ENCODE measurements around the gene ZNF618.

DNA sequence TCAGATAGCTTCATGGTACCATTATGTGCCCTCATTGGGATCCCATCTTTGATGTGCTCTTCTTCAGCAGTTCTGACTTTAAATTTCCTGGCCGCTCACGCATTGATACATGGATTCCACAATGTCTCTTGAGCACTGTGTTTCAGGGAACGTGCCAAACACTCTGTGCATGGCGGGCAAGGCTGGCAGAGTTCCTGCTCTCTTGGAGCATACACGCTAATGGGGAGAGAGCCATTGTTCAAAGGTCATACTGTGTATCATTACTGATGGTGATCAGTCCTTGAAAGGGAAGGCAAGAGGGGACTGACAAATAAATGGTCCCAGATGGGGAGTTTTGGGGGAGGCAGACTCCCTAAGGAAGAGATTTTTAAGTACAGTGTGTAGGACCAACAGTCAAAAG is 149.7 kb downstream of the ZNF618 start:
- TF ChIP-seq, protein P1, sequence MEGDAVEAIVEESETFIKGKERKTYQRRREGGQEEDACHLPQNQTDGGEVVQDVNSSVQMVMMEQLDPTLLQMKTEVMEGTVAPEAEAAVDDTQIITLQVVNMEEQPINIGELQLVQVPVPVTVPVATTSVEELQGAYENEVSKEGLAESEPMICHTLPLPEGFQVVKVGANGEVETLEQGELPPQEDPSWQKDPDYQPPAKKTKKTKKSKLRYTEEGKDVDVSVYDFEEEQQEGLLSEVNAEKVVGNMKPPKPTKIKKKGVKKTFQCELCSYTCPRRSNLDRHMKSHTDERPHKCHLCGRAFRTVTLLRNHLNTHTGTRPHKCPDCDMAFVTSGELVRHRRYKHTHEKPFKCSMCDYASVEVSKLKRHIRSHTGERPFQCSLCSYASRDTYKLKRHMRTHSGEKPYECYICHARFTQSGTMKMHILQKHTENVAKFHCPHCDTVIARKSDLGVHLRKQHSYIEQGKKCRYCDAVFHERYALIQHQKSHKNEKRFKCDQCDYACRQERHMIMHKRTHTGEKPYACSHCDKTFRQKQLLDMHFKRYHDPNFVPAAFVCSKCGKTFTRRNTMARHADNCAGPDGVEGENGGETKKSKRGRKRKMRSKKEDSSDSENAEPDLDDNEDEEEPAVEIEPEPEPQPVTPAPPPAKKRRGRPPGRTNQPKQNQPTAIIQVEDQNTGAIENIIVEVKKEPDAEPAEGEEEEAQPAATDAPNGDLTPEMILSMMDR (IDR thresholded peaks at IDR 0.05): no peak
- TF ChIP-seq JUN (CRISPR knock-in tag; IDR thresholded peaks at IDR 0.05): no peak
- no peak for TF ChIP-seq KAT7 (CRISPR knock-in tag; IDR thresholded peaks at IDR 0.05; ENCODE audit: borderline replicate concordance)
- TF ChIP-seq, protein P2, sequence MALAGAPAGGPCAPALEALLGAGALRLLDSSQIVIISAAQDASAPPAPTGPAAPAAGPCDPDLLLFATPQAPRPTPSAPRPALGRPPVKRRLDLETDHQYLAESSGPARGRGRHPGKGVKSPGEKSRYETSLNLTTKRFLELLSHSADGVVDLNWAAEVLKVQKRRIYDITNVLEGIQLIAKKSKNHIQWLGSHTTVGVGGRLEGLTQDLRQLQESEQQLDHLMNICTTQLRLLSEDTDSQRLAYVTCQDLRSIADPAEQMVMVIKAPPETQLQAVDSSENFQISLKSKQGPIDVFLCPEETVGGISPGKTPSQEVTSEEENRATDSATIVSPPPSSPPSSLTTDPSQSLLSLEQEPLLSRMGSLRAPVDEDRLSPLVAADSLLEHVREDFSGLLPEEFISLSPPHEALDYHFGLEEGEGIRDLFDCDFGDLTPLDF (CRISPR knock-in tag; IDR thresholded peaks at IDR 0.05): no peak
